ENCODE results near the gene GSAP.
"Not testable (repeated sequence)": the region's sequence is repeated elsewhere in the genome, so short reads cannot be mapped to it uniquely, and the experiment has no call there.

GSAP gene

GRCh38 chr7:77284616-77285015 lies 131.5 kb downstream of the GSAP start:
- no peak for DNase-seq (ENCODE audit: low spot score)

- no peak for DNase-seq (ENCODE audit: low spot score)
Observed at GRCh38 chr7:77284005-77284404, 132.1 kb downstream of the GSAP start.

- DNase-seq (ENCODE audit: low spot score) = no peak
Observed at GRCh38 chr7:77282897-77283296, 133.3 kb downstream of the GSAP start.

GRCh38 chr7:77281780-77282478 lies 134.2 kb downstream of the GSAP start:
- no peak for DNase-seq (ENCODE audit: low spot score)

DNA sequence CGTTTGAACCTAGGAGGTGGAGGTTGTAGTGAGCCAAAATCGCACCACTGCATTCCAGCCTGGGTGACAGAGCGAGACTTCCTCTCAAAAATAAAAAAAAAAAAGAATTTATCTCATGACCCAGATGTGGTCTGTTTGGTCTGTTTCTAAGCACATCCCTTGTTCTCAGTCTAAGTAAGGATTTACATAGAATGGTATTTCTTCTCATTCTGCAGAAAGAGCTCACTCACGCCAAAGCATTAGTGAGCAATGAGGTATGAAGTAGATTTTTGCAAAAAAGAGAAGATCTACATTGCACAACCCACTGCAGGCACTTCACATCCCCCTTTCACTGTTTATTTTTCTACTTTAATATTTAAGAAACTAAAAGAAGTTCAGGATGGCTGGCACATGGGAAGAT lies 140.0 kb downstream of the GSAP start:
- no peak for DNase-seq (ENCODE audit: low spot score)

- DNase-seq (ENCODE audit: low spot score) = not testable (repeated sequence)
Observed at GRCh38 chr7:77275663-77276062, 140.5 kb downstream of the GSAP start.

GRCh38 chr7:77271766-77272165 lies 144.4 kb downstream of the GSAP start:
- no peak for DNase-seq (ENCODE audit: low spot score)

GRCh38 chr7:77270094-77270480 lies 146.1 kb downstream of the GSAP start:
- no peak for DNase-seq (ENCODE audit: low spot score)

DNA sequence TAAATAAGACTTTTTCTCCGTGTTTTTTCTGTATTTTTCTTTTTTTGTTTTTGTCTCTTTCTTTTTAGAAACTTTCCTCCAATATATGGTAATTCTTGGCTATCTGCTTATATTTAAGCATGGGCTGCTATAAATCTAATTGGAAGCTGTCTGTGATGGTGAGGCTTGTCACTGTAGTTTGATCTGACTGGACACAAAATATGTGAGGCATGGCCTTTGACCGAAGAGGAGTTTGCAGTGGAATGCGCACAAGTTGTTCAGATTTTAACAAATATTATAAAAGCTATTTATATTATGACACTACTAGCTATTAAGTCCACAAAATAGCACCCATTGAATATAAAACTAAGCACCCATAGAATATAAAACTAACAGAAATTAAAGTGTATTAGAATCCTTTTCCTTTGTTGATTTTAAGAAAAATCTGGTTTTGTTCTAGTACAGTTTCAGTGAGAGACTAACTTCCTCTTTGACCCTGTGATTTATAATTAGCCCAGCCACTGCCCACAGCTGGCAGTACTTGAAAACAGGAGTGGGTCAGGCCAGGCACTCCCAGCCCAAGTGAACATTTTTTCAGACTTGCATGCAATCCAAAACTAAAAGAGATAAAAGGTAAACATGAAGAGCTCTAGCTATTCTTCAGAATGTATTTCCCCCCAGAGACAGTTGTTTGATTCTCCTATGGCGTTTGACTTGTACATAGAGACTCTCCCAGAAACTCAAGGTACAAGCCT lies 146.6 kb downstream of the GSAP start:
- no peak for DNase-seq (ENCODE audit: low spot score)

GRCh38 chr7:77266291-77266794 lies 149.8 kb downstream of the GSAP start:
- DNase-seq (ENCODE audit: low spot score) = no peak

GRCh38 chr7:77265666-77266065 lies 150.5 kb downstream of the GSAP start:
- DNase-seq (ENCODE audit: low spot score) = no peak

GRCh38 chr7:77262316-77262715 lies 153.8 kb downstream of the GSAP start:
- DNase-seq (ENCODE audit: low spot score) = no peak
